Mucosa of descending colon (tissue), 3 donors: ENCODE measurements around the gene NVL. TPM values are rescaled to one million over a fixed set of nuclear protein-coding genes. Genes with fewer than 3 reads are reported as not detected.

Experiments used
- ATAC-seq: fragments of 200-7000 bp; cut with Tn5 transposase; one replicate; pipeline ENCODE4 v1.9.1; 2020; ENCODE audit warnings: mild to moderate bottlenecking, moderate library complexity
- DNase-seq, 3 donors: peaks; one replicate each; pipeline ENCODE4 v3.0.0-alpha.2; 2020
- H3K36me3 ChIP-seq: fragments of 200-600 bp; one replicate; pipeline ENCODE4 v1.8.0; 2021; ENCODE audit warnings: low read depth, mild to moderate bottlenecking
- H3K4me1 ChIP-seq: fragments of 200-600 bp; one replicate; pipeline ENCODE4 v1.8.0; 2021; ENCODE audit warnings: low read depth, mild to moderate bottlenecking
- H3K4me3 ChIP-seq: fragments of 200-600 bp; one replicate; pipeline ENCODE4 v1.8.0; 2021; ENCODE audit warnings: mild to moderate bottlenecking
- H3K9me3 ChIP-seq: fragments of 200-600 bp; one replicate; pipeline ENCODE4 v1.8.0; 2021; ENCODE audit warnings: mild to moderate bottlenecking
- intact Hi-C, 2 donors: fragments of 100-400 bp; cut with DNase I in 1 of 2; cut with micrococcal nuclease in 1 of 2; formaldehyde crosslinking; loops; one replicate each; pipeline versions ENCODE4 v1.11.0 to v1.11.1; 2022; cut with DNase I, micrococcal nuclease
- total RNA-seq, 3 donors: library from RNA; stranded (reverse); fragmentation: NEBNext Ultra II Directional in 2 of 3; extraction: Animal tissue kit (Norgen Biotek cat#: 25700) in 2 of 3; gene quantifications; one replicate each; pipeline versions ENCODE4 v1.2.1 to v1.2.4, GENCODE V29; 2021 to 2023
- TF ChIP-seq, protein P1 (sequence below): fragments of 200-600 bp; IDR thresholded peaks from one replicate; pipeline ENCODE4 v1.8.0; 2022; ENCODE audit warnings: antibody characterized with exemption, mild to moderate bottlenecking
- donor health status: DM: no; HTN: no; CAD: no; lungs with moderate emphysema.
- donor health status: DM: no; HTN: no; CAD: no.
- donor health status: DM: no; HTN: yes; CAD: no.

NVL gene
- total RNA-seq, 3 donors from 2014 or later: 32.2 to 45.6 (median 34.7) TPM

DNA sequence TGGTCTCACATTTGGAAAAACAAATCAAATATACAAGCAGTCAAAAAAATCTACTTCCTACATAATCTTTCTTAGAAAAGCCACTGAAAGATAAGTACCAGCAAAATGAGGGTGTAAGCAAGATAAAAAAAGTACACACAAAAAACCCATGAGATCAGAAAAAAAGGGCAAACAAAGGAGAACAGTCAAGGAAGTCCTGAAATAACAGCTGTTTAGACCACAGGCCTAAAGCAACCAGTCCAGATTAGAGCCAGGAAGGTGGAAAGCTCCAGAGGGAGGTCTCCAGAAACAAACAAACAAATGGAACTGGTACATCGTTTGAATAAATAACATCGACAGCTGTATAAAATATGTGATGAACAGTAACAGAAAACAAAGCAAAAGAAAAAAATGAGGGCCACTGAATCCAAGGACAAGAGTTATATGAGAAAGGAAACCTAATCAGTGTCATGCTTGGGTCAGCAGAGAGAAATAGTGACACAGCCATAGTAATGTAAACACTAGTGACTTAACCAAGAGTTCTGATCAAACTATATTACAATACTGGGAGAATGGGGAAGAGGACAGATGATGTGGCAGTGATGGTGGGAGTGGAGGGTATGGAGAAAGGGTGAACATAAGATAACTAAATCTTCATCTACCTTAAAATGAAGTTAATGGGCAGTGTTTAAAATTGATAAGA is 67.5 kb downstream of the NVL start:
- Histone ChIP-seq H3K4me1 (no peaks in the 10 kb centered on the region), H3K36me3 (no peaks in the 10 kb centered on the region), H3K9me3 (no peaks in the 10 kb centered on the region), H3K4me3 (no peak overlapping the region)
- peak; percentile 32 for ATAC-seq
- TF ChIP-seq, protein P1, sequence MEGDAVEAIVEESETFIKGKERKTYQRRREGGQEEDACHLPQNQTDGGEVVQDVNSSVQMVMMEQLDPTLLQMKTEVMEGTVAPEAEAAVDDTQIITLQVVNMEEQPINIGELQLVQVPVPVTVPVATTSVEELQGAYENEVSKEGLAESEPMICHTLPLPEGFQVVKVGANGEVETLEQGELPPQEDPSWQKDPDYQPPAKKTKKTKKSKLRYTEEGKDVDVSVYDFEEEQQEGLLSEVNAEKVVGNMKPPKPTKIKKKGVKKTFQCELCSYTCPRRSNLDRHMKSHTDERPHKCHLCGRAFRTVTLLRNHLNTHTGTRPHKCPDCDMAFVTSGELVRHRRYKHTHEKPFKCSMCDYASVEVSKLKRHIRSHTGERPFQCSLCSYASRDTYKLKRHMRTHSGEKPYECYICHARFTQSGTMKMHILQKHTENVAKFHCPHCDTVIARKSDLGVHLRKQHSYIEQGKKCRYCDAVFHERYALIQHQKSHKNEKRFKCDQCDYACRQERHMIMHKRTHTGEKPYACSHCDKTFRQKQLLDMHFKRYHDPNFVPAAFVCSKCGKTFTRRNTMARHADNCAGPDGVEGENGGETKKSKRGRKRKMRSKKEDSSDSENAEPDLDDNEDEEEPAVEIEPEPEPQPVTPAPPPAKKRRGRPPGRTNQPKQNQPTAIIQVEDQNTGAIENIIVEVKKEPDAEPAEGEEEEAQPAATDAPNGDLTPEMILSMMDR: no peak
- intact Hi-C loops: no loop called here
- no peak for DNase-seq

DNA sequence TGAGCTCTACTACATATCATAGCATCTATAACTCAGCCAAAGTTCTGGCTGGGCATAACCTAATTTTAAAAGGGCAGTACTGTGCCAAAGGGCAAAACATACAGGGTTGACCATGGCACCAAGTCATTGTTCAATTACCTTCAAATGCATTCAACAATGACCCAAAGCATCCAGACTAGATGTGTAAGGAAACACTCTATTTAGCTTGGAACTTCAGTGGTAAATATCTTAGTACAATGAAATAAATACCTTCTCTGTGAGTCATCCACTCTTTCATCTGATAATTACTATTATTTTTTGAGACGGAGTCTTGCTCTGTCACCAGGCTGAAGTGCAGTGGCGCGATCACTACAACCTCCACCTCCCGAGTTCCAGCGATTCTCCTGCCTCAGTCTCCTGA is 70.0 kb downstream of the NVL start:
- TF ChIP-seq, protein P1: no peak
- H3K4me1 ChIP-seq: no peaks in the 10 kb centered on the region
- no peaks in the 10 kb centered on the region for H3K36me3 ChIP-seq
- no peaks in the 10 kb centered on the region for H3K9me3 ChIP-seq
- H3K4me3 ChIP-seq: no peak overlapping the region
- ATAC-seq: no peak
- intact Hi-C loops: loop anchor here in 1 of 2 donors (5.0 to 10.0 kb wide), 2 partner anchors 38 to 75 kb away; partner anchors contain the start of gene NVL
- no peak for DNase-seq

GRCh38 chr1:224258351-224258750 is 71.6 kb downstream of the NVL start:
- intact Hi-C loops: loop anchor here in 1 of 2 donors (5.0 to 10.0 kb wide), 2 partner anchors 36 to 76 kb away; partner anchors contain the start of gene NVL
- H3K4me3 ChIP-seq: no peak overlapping the region
- ATAC-seq: no peak
- H3K4me1 ChIP-seq: no peaks in the 10 kb centered on the region
- no peaks in the 10 kb centered on the region for H3K36me3 ChIP-seq
- H3K9me3 ChIP-seq: no peaks in the 10 kb centered on the region
- TF ChIP-seq, protein P1: no peak
- no peak for DNase-seq

GRCh38 chr1:224256640-224257039 is 73.3 kb downstream of the NVL start:
- ATAC-seq (no peak), DNase-seq (no peak)
- Histone ChIP-seq H3K4me1 (no peaks in the 10 kb centered on the region), H3K4me3 (no peak overlapping the region), H3K9me3 (no peaks in the 10 kb centered on the region), H3K36me3 (no peaks in the 10 kb centered on the region)
- intact Hi-C loops: loop anchor here in 1 of 2 donors (5.0 to 10.0 kb wide), 2 partner anchors 34 to 78 kb away; partner anchors contain the start of gene NVL
- TF ChIP-seq, protein P1: no peak

- DNase-seq (no peak), ATAC-seq (no peak)
- TF ChIP-seq, protein P1: no peak
- Histone ChIP-seq H3K9me3 (no peaks in the 10 kb centered on the region), H3K36me3 (no peaks in the 10 kb centered on the region), H3K4me3 (no peak overlapping the region), H3K4me1 (no peaks in the 10 kb centered on the region)
- intact Hi-C loops: loop anchor here in 1 of 2 donors (10.0 kb wide), 1 partner anchor 81 kb away; the partner anchor contains the start of gene NVL
Measured at GRCh38 chr1:224253721-224254120, 76.3 kb downstream of the NVL start.
